Measurements from ENCODE around the gene SUSD4. TPM values are rescaled to one million over a fixed set of nuclear protein-coding genes. Genes with fewer than 3 reads are reported as not detected.

Gene SUSD4
- total RNA-seq, 1 donor from 2014 or later = not detected

DNA sequence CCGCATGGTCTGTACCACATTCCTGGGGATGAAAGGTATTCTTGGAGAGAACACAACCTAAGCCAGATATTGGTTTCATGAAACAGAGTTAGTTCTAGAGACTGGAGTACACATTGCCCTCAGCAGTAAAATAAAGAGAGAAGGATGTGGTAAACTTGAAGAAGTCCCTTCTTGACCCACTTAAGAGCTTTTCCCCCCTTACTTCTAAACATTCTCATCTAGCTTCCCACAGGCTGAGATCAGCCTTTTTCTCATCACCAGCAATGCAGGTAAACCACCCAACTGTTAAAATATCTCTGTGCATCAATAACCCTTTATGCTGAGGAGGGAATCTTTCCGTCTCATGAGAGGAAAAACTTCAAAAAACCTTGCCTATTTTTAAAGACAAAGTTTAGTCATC lies 62.6 kb downstream of the SUSD4 start:
- Histone ChIP-seq H3K9me3 (no peaks in the 10 kb centered on the region), H3K27me3 (no peaks in the 10 kb centered on the region), H3K4me3 (no peak overlapping the region), H3K36me3 (no peaks in the 10 kb centered on the region), H3K27ac (no peak overlapping the region), H3K4me1 (no peaks in the 10 kb centered on the region)
- intact Hi-C loops (cut with DNase I) = no loop called here
- no peak for DNase-seq (ENCODE audit: low spot score in 2 of 2)
- no peak for TF ChIP-seq CTCF (IDR thresholded peaks at IDR 0.05)

DNA sequence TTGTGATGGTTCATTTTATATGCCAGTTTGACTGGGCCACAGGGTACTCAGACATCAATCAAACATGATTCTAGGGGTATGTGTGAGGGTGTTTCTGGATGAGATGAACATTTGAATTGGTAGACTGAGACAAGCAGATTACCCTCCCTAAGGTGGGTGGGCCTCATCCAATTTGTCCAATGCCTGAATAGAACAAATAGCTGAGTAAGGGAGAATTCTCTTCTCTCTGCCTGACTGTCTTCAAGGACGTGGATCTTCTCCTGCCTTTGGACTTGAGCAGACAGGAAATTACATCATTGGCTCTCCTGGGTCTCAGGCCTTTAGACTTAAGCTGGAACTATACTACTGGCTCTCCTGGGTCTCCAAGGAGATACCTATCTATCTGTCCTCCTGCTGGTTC lies 64.4 kb downstream of the SUSD4 start:
- no peaks in the 10 kb centered on the region for H3K36me3 ChIP-seq
- intact Hi-C loops (cut with DNase I) = no loop called here
- no peak for DNase-seq (ENCODE audit: low spot score in 2 of 2)
- no peaks in the 10 kb centered on the region for H3K4me1 ChIP-seq
- H3K27ac ChIP-seq = no peak overlapping the region
- no peak for TF ChIP-seq CTCF (IDR thresholded peaks at IDR 0.05)
- H3K4me3 ChIP-seq = no peak overlapping the region
- H3K27me3 ChIP-seq = no peaks in the 10 kb centered on the region
- H3K9me3 ChIP-seq = no peaks in the 10 kb centered on the region

DNA sequence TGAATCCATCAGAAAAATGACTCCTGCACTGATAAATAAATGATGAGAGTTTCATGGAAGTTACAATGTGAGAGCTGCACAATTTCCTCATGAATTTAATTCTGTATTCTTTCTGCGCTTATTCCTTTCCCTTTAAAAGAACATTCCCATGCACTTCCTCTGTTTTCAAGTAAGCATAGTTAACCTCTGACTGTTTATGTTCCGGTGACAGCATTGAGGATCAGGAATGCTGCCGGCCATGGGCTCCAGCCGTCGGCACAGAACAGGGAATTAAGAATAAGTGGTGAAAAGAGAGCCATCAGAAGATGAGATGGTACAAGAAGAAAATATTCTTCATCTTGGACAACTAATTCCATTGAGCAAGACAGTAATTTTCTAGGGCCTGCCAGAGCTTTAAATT lies 65.3 kb downstream of the SUSD4 start:
- Histone ChIP-seq H3K4me3 (no peak overlapping the region), H3K9me3 (no peaks in the 10 kb centered on the region), H3K27me3 (no peaks in the 10 kb centered on the region), H3K4me1 (no peaks in the 10 kb centered on the region), H3K36me3 (no peaks in the 10 kb centered on the region), H3K27ac (no peak overlapping the region)
- no peak for TF ChIP-seq CTCF (IDR thresholded peaks at IDR 0.05)
- intact Hi-C loops (cut with DNase I) = no loop called here
- no peak for DNase-seq (ENCODE audit: low spot score in 2 of 2)

GRCh38 chr1:223297800-223298199 lies 66.2 kb downstream of the SUSD4 start:
- H3K27ac ChIP-seq = no peak overlapping the region
- no peak overlapping the region for H3K4me3 ChIP-seq
- intact Hi-C loops (cut with DNase I) = no loop called here

DNA sequence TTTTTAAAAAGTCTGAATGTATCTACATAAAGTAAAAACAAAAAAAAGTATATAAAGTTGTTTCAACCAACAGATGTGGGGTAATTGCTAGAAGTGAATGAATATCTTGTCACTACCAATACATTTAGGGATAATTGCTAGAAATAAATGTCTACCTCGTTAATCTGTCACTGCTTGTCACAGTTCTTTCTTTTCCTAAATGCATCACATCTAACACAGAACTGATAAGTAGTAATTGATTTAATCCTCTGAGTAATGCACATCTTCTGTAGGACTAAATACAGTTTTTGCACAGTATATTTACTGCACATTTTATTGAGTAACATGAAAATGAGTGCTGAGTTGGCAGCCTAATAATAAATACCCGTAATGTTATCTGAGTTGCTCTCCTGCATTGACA lies 72.2 kb downstream of the SUSD4 start:
- no peaks in the 10 kb centered on the region for H3K27me3 ChIP-seq
- H3K9me3 ChIP-seq = no peaks in the 10 kb centered on the region
- no peak overlapping the region for H3K27ac ChIP-seq
- intact Hi-C loops (cut with DNase I) = no loop called here
- H3K36me3 ChIP-seq = no peaks in the 10 kb centered on the region
- H3K4me3 ChIP-seq = no peak overlapping the region
- TF ChIP-seq CTCF (IDR thresholded peaks at IDR 0.05) = no peak
- no peak for DNase-seq (ENCODE audit: low spot score in 2 of 2)
- no peaks in the 10 kb centered on the region for H3K4me1 ChIP-seq

More at GRCh38 chr1:223297800-223298199, 66.2 kb downstream of the SUSD4 start:
- no peaks in the 10 kb centered on the region for H3K4me1 ChIP-seq
- no peaks in the 10 kb centered on the region for H3K9me3 ChIP-seq
- no peaks in the 10 kb centered on the region for H3K36me3 ChIP-seq
- no peak for TF ChIP-seq CTCF (IDR thresholded peaks at IDR 0.05)
- no peak for DNase-seq (ENCODE audit: low spot score in 2 of 2)
- no peaks in the 10 kb centered on the region for H3K27me3 ChIP-seq

GRCh38 chr1:223290397-223290796 lies 73.6 kb downstream of the SUSD4 start:
- Histone ChIP-seq H3K27me3 (no peaks in the 10 kb centered on the region), H3K4me3 (no peak overlapping the region), H3K36me3 (no peaks in the 10 kb centered on the region), H3K4me1 (no peaks in the 10 kb centered on the region), H3K27ac (no peak overlapping the region), H3K9me3 (no peaks in the 10 kb centered on the region)
- no peak for TF ChIP-seq CTCF (IDR thresholded peaks at IDR 0.05)
- intact Hi-C loops (cut with DNase I) = no loop called here
- DNase-seq (ENCODE audit: low spot score in 2 of 2) = no peak

All from ascending aorta (tissue), 2 donors.